ENCODE data around the gene DYNLL1. TPM values are rescaled to one million over a fixed set of nuclear protein-coding genes. Genes with fewer than 3 reads are reported as not detected.
A peak's percentile ranks its signal among the peaks of the same experiment; 100 is the strongest.

DYNLL1 gene
- total and polyA plus RNA-seq, 7 donors, result 204 to 942 (median 254) TPM

GRCh38 chr12:120496413-120497340 is 764 bp downstream of the DYNLL1 start:
- peak; percentile 84 for DNase-seq
- intact Hi-C loops (cut with DNase I), result loop anchor here (2.0 to 5.0 kb wide), 2 partner anchors 32 to 86 kb away; partner anchors contain the start of genes COQ5 and POP5

DNA sequence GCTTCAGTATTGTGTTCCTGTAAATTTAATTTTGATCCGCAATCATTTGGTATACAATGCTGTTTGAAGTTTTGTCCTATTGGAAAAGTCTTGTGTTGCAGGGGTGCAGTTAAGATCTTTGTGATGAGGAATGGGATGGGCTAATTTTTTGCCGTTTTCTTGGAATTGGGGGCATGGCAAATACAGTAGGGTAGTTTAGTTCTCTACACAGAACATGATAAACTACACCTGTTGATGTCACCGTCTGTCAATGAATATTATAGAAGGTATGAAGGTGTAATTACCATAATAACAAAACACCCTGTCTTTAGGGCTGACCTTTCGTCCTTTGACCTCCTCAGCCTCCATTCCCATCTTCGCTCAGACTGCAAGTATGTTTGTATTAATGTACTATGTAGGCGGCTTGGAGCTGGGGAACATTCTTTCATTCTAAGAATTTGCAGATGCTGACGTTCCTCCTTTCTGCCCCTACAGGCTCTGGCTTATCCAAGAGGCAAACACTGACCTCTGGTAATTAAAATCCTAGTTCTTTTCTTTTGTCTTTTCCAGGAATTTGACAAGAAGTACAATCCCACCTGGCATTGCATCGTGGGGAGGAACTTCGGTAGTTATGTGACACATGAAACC is 1.7 kb downstream of the DYNLL1 start:
- 15 to 38% methylated on average over 9 of the region's 9 CpGs for WGBS, 2 donors

More at GRCh38 chr12:120496413-120497340, 764 bp downstream of the DYNLL1 start:
- H3K4me1 ChIP-seq, result peaks cover 0 to 30% (median 24%) of the 10 kb centered on the region in 4 donors
- no peaks in the 10 kb centered on the region for H3K27me3 ChIP-seq
- peak overlapping the region; percentile 86 to 96 (median 92) for H3K27ac ChIP-seq
- no peaks in the 10 kb centered on the region for H3K9me3 ChIP-seq
- H3K4me3 ChIP-seq, result peak overlapping the region; percentile 76 to 99 (median 86)
- TF ChIP-seq POLR2AphosphoS5 (IDR thresholded peaks at IDR 0.05), result no peak
- no peak for TF ChIP-seq POLR2A (IDR thresholded peaks at IDR 0.05)
- TF ChIP-seq EP300 (IDR thresholded peaks at IDR 0.05), result no peak
- TF ChIP-seq, protein P1, sequence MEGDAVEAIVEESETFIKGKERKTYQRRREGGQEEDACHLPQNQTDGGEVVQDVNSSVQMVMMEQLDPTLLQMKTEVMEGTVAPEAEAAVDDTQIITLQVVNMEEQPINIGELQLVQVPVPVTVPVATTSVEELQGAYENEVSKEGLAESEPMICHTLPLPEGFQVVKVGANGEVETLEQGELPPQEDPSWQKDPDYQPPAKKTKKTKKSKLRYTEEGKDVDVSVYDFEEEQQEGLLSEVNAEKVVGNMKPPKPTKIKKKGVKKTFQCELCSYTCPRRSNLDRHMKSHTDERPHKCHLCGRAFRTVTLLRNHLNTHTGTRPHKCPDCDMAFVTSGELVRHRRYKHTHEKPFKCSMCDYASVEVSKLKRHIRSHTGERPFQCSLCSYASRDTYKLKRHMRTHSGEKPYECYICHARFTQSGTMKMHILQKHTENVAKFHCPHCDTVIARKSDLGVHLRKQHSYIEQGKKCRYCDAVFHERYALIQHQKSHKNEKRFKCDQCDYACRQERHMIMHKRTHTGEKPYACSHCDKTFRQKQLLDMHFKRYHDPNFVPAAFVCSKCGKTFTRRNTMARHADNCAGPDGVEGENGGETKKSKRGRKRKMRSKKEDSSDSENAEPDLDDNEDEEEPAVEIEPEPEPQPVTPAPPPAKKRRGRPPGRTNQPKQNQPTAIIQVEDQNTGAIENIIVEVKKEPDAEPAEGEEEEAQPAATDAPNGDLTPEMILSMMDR (IDR thresholded peaks at IDR 0.05), result no peak
- WGBS, 2 donors, result 1% methylated on average over 47 of the region's 47 CpGs
- peaks cover 0 to 33% (median 0%) of the 10 kb centered on the region in 4 donors for H3K36me3 ChIP-seq

GRCh38 chr12:120498870-120499515 is 3.1 kb downstream of the DYNLL1 start:
- Histone ChIP-seq H3K4me3 (no peak overlapping the region), H3K4me1 (peaks cover 0 to 30% (median 24%) of the 10 kb centered on the region in 4 donors), H3K27ac (peak overlapping the region in 2 of 4 donors; percentile 86 to 92), H3K9me3 (no peaks in the 10 kb centered on the region), H3K27me3 (no peaks in the 10 kb centered on the region), H3K36me3 (peaks cover 4 to 49% (median 11%) of the 10 kb centered on the region in 4 donors)
- WGBS, 2 donors, result 75 to 88% methylated on average over 3 of the region's 3 CpGs
- intact Hi-C loops (cut with DNase I), result loop anchor here (5.0 kb wide), 1 partner anchor 83 kb away; the partner anchor contains the start of gene POP5
- DNase-seq, result no peak
- no peak for TF ChIP-seq EP300 (IDR thresholded peaks at IDR 0.05)
- TF ChIP-seq, protein P1 (IDR thresholded peaks at IDR 0.05), result no peak
- TF ChIP-seq POLR2AphosphoS5 (IDR thresholded peaks at IDR 0.05), result no peak
- TF ChIP-seq POLR2A (IDR thresholded peaks at IDR 0.05), result no peak

More for the DNA sequence above, 1.7 kb downstream of the DYNLL1 start:
- DNase-seq, result no peak
- peak overlapping the region; percentile 86 to 96 (median 92) for H3K27ac ChIP-seq
- no peaks in the 10 kb centered on the region for H3K27me3 ChIP-seq
- peaks cover 0 to 36% (median 3%) of the 10 kb centered on the region in 4 donors for H3K36me3 ChIP-seq
- intact Hi-C loops (cut with DNase I), result loop anchor here (2.0 to 5.0 kb wide), 2 partner anchors 31 to 85 kb away; partner anchors contain the start of genes COQ5 and POP5
- peak overlapping the region; percentile 76 to 99 (median 86) for H3K4me3 ChIP-seq
- H3K9me3 ChIP-seq, result no peaks in the 10 kb centered on the region
- TF ChIP-seq, protein P1 (IDR thresholded peaks at IDR 0.05), result no peak
- TF ChIP-seq EP300 (IDR thresholded peaks at IDR 0.05), result no peak
- no peak for TF ChIP-seq POLR2AphosphoS5 (IDR thresholded peaks at IDR 0.05)
- no peak for TF ChIP-seq POLR2A (IDR thresholded peaks at IDR 0.05)
- H3K4me1 ChIP-seq, result peaks cover 0 to 30% (median 24%) of the 10 kb centered on the region in 4 donors

- H3K36me3 ChIP-seq, result peaks cover 4 to 59% (median 11%) of the 10 kb centered on the region in 4 donors
- intact Hi-C loops (cut with DNase I), result no loop called here
These were observed 4.7 kb downstream of the DYNLL1 start for GRCh38 chr12:120500581-120500980.

More at GRCh38 chr12:120500581-120500980, 4.7 kb downstream of the DYNLL1 start:
- Histone ChIP-seq H3K27me3 (no peaks in the 10 kb centered on the region), H3K4me3 (no peak overlapping the region), H3K9me3 (no peaks in the 10 kb centered on the region), H3K4me1 (peaks cover 0 to 22% (median 16%) of the 10 kb centered on the region in 4 donors), H3K27ac (no peak overlapping the region)
- DNase-seq, result no peak
- no peak for TF ChIP-seq EP300 (IDR thresholded peaks at IDR 0.05)
- TF ChIP-seq, protein P1 (IDR thresholded peaks at IDR 0.05), result no peak
- no peak for TF ChIP-seq POLR2A (IDR thresholded peaks at IDR 0.05)
- TF ChIP-seq POLR2AphosphoS5 (IDR thresholded peaks at IDR 0.05), result no peak
- 81 to 86% methylated on average over 1 of the region's 1 CpG for WGBS, 2 donors
